GM19023 (cell line): ENCODE data around the gene TMEM134.
"Not testable (repeated sequence)": the region's sequence is repeated elsewhere in the genome, so short reads cannot be mapped to it uniquely, and the experiment has no call there.

ENCODE experiments used
- ATAC-seq: cut with Tn5 transposase; IDR thresholded peaks from one replicate; pipeline ENCODE4 v1.9.1; 2021; ENCODE audit warnings: mild to moderate bottlenecking, moderate library complexity; ENCODE audit not compliant: unreplicated experiment

The TMEM134 gene, protein sequence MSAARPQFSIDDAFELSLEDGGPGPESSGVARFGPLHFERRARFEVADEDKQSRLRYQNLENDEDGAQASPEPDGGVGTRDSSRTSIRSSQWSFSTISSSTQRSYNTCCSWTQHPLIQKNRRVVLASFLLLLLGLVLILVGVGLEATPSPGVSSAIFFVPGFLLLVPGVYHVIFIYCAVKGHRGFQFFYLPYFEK

DNA sequence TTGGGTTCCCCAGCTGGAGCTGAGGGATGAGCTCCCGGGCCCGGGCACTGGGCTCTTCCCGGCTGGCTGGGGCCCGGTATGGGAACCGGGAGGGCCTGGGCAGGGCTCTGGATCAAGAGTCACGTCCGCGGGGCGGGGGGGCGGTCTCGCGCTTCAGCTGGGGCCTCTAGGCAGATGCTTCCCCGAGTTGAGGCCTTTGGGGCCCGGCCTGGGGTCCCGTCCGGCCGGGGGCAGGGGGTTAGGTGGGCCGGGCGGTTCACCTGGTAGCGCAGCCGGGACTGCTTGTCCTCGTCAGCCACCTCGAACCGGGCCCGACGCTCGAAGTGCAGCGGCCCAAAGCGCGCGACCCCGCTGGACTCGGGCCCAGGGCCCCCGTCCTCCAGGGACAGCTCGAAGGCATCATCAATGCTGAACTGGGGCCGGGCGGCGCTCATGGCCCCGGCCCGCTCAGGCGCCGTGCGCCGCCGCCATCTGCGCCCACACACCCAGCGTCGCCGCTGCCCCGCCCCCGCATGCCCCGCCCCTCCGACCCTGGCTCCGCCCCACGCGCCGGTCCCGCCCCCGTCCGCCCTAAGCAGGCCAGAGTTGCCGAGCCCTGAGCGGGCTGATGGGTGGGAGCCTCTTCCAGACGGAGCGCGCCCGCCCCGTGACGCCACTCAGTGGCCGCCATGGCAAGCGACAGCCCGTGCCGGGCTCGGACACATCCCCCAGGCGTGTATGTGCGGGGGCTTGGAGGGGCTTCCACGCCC, at the start of gene TMEM134:
TMEM134 (minus strand) TSS at position 493 of the 749 bp plus-strand sequence; CDS start at position 434, 59 bp downstream.
- peak; percentile 72 for ATAC-seq

- no peak for ATAC-seq
These were observed 48.9 kb upstream of the TMEM134 start for GRCh38 chr11:67517784-67518552.

- no peak for ATAC-seq
These were observed 47.8 kb upstream of the TMEM134 start for GRCh38 chr11:67516806-67517205.

DNA sequence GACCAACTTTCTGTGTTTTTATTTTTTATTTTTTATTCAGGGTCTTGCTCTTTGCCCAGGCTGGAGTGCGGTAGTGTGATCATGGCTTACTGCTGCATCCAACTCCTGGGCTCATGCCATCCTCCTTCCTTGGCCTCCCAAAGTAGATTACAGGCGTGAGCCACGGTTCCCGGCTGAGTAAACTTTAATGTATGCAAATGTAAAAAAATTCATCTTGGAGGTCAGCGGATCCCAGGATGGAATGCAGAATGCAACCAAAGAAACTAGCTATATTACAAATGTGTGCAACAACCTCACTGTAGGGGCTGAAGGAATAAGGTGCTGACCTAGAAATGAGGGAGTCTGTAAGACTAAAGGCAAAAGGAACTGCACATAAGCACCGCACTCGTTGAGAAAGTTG, 45.1 kb upstream of the TMEM134 start:
- ATAC-seq = no peak

GRCh38 chr11:67511558-67511957, 42.5 kb upstream of the TMEM134 start:
- ATAC-seq = not testable (repeated sequence)

DNA sequence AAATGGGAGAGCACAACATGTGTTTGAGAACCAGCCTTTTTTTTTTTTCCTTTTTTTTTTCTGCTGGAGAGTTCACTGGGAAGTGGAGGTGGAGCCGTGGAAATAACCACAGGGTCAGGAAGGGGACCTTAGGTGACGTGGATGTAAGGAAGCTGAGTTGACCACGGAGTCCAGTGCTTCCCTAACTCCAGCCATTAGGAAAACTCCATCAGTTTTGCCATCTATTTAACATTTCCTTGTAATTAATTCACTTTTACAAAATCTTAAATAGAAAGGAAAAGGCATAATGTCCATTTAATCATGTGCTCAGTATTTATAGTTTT, 40.9 kb upstream of the TMEM134 start:
- ATAC-seq = no peak

DNA sequence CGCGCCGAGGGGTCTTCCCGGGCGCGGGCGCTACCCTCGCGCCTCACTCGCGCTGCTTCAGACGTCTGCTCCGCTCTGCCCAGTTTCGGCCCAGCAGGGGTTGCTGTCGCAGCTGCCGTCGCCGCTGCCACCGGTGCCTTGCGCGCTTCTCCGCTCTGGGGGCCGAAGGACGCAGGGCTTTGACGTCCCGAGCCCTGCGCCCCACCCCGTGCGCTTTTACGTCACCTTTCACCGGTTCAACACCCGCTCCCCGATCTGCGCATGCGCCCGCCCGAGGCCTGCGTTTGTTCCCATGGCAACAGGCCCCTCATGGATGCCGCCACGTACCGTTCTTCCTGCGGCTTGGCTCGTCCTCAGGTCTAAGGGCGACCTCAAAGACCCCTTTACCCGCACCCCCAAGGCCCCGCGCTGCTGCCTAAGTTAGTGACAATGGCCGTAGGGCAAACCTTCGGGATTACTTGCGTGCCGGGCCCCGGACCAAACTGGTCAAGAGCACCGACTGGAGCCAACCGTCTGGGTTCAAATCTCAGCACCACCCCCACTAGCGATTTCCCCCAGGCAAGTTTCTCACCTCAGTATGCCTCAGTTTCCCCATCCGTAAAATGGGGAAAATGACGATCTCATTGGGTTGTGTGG, 39.6 kb upstream of the TMEM134 start:
- peak; percentile 39 for ATAC-seq

DNA sequence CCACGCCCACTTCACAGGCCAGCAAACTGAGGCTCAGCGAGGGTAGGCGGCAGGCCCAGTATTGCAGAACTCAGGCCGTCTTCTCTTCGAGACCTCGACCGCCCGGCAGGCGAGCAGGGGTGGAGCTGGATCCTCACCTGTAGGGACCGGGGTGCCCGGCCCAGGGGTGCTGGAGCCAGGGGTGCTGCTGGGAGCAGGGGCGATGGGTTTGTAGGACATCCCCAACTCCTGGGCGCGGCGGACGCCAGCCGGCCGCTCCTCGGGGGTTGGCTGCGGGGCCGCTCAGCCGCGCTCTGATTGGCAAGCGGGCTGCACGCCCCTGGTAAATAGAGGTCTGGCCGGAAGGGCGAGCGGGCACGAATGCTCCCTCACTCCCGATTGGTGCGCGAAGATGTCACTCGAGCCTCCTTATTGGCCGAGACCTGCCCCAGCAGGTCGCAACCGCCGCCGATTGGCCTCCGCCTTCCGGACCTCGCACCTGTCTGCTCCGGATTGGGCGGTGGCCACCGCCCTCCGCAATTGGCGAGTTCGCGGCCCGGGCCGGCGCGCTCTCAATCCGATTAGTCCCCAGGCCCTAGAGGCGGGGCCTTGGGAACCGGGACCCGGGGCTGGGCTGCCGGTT, 38.9 kb upstream of the TMEM134 start, which contains the start of gene CDK2AP2:
CDK2AP2 (minus strand) TSS at position 299 of the 622 bp plus-strand sequence; CDS start at position 219, 80 bp downstream.
- peak; percentile 78 for ATAC-seq

DNA sequence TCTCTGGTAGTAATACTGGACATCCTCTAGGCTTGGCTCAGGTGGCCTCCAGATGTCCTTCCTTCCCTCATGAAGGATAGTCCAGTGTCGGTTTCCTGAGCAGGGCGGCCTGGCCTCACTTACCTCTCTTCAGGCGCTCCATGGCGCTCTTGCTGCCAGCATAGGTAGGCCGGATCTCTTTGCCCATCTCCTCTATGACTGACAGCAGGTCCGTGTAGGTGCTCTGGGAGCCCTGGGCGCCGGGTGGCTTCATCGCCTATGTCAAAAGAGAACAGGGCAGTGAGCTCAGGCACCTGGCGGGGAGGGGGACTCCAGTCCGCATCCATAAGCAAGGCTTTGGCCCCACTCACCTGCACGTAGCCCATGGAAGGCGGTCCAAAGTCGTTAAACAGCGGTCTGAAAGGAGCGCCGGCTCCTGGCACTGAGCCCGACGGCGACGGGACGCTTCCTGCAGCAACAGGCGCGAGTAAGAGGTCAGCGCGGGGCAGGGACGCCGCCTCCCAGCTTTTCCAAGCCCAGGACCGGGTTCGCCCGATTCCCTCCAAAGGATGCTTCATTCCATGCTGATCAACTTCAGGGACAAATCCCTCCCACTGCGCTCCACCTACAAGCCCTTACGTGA, 38.3 kb upstream of the TMEM134 start:
- ATAC-seq = no peak

DNA sequence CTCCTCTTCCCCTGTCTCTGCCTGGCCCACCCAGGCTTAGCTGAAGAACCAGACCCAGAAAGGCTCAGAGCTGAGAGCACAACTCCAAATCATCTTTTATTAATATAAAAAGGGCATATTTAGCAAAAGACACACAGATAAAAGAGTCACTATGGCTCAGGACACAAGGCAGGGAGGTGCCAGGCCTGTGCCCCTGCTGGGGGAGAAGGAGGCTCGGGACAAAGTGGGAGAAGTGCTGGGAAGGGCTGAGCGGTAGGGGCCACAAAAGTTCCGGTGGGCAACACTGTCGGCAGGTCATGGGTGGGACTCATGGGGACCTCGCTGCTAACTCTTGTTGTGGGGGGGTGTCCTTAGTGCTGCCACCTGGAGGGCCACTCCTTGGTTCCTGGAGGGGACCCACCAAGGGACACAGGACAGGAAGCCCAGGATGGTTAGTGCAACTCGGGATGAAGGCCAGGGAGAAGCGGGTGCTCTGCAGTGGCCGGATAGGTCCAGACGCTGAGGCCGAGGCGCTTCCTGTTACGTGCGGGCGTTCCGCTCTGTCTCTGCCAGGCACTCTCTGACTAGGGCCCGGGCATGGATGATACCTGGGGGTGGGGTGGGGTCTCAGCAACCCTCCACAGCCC, 37.5 kb upstream of the TMEM134 start:
- no peak for ATAC-seq

DNA sequence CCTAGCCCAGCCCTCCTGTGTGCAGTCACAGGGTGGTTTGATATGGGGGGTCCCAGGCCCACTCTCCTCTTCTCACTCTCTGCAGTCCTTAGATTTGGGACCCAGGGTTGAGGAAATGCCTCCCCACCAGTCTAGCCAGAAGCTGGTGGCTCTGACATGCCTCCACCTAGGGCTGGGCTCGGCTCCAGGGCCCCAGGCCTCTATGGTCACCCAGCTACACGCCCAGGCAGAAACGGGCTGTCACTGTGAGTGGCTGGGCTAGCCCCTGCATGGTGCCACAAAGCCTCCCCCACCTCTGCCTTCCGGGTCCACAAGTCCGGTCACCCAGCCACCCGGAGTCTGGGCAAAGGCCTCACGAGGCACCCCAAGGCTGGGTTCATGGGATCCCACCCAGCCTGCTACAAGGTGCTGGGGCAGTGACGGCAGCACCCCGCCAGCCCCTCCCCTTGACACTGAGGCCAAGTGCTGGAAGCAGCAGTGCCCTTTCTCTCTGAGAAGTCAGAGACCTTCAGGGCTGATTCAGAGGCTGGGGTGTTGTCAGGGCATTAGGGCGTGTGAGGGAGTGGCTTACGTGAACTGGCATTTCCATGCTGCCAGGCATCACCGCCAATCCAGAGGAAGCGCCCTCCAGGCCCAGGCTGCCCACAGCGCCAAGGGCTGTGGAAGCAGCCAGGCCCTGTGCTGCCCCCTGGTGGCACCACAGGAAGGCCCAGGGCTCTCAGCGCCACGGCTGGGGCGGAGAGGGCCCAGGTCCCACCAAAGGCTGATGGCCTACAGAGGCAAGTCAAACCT, 36.8 kb upstream of the TMEM134 start:
- no peak for ATAC-seq

GRCh38 chr11:67504950-67505581, 36.0 kb upstream of the TMEM134 start, which contains the start of gene PITPNM1:
TSS of gene PITPNM1 (minus strand) at chr11:67505363. CDS start at chr11:67504180, 1,183 bp downstream.
- ATAC-seq = no peak

GRCh38 chr11:67504005-67504949, 35.2 kb upstream of the TMEM134 start:
- no peak for ATAC-seq

DNA sequence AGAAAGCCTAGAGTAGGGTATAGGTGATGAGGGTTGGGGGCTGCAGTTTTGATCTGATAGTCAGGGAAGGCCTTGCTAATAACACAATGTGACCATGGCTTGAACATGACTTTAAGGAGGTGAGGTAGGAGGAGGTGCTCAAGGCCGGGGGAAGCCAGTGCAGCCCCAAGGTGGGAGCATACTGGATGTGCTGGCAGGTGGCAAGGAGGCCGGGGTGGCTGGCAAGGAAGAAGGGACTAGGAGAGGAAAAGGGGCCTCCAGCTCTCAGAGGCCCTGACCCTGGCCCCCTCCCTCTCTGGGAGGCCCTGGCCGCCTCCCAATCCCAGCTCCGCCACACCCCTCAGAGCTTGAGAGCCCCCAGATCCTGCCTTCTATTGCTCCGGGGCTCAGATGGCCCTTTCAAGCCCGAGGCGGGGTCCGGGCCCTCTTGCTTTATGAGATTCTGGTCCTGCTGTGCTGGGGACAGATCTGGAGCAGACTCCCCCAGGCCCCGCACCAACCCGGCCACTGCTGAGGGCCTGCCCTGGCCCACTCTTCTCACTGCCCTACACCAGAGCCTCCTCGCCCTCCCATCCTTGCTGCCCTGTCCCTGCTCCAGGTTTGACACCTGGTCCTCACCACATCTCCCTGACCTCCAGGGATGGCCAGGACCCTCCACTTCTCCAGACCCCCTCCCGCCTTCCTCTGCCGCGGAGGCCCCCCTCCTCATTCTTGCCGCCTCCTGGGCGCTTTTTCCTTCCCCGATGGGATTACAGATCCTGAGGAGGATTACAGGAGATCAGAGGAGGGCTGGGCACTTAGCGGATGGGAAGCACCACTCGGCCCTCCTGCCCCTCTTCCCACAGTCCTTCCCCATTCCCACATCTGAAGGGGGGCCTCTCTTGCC, 34.3 kb upstream of the TMEM134 start:
- ATAC-seq = no peak

GRCh38 chr11:67502328-67502979, 33.4 kb upstream of the TMEM134 start:
- ATAC-seq = no peak

- ATAC-seq = no peak
These were observed 32.8 kb upstream of the TMEM134 start for GRCh38 chr11:67501854-67502253.
